Caco-2 (cell line): ENCODE data around the gene CGNL1. TPM values are rescaled to one million over a fixed set of nuclear protein-coding genes. Genes with fewer than 3 reads are reported as not detected.

Source experiments
- BruUV-seq: library from RNA; stranded (reverse); fragments of 400-500 nt; replicated peaks from 2 replicates; lab custom pipeline; 2021; lab: Mats Ljungman, UMichigan
- CTCF ChIA-PET: fragments of 300-600 bp; sonication (Branson Sonifier 250); formaldehyde crosslinking; loops from one replicate; lab custom pipeline; 2022; ENCODE audit warnings: antibody characterized with exemption; lab: Charles Lee
- POLR2A ChIA-PET: fragments of 300-600 bp; sonication (Branson Sonifier 250); formaldehyde crosslinking; loops from one replicate; lab custom pipeline; 2022; ENCODE audit warnings: antibody characterized with exemption; lab: Charles Lee
- DNase-seq, 2 experiments: peaks; one replicate each; pipeline versions ENCODE4 v3.0.0 to v3.0.0-alpha.2; 2020 to 2022
- H3K27me3 ChIP-seq: replicated peaks from 2 replicates; pipeline ENCODE4 v1.6.0; 2011; ENCODE audit warnings: low read length; ENCODE audit not compliant: control insufficient read depth, insufficient read depth
- H3K36me3 ChIP-seq: 2 replicates; pipeline ENCODE4 v1.5.1; 2011; ENCODE audit warnings: low read length; ENCODE audit not compliant: control insufficient read depth, insufficient read depth
- H3K4me1 ChIP-seq: fragments of 250-450 bp; sonication (Bioruptor Pico); 2 replicates; pipeline ENCODE4 v1.5.1; 2020; ENCODE audit warnings: mild to moderate bottlenecking
- H3K4me3 ChIP-seq: 2 replicates; pipeline ENCODE4 v1.5.1; 2011; ENCODE audit warnings: low read depth, mild to moderate bottlenecking, control low read depth, low read length
- H3K9me3 ChIP-seq: fragments of 250-450 bp; sonication (Bioruptor Pico); 2 replicates; pipeline ENCODE4 v1.5.1; 2020; ENCODE audit warnings: mild to moderate bottlenecking, moderate library complexity
- H3K27ac Mint-ChIP-seq: one replicate; pipeline ENCODE4 v1.8.0; 2022; ENCODE audit warnings: mixed read lengths; ENCODE audit not compliant: unreplicated experiment
- H3K27me3 Mint-ChIP-seq: one replicate; pipeline ENCODE4 v1.8.0; 2022; ENCODE audit warnings: mixed read lengths; ENCODE audit not compliant: insufficient read depth, unreplicated experiment
- H3K36me3 Mint-ChIP-seq: one replicate; pipeline ENCODE4 v1.8.0; 2022; ENCODE audit warnings: mild to moderate bottlenecking, mixed read lengths; ENCODE audit not compliant: insufficient read depth, unreplicated experiment
- H3K4me1 Mint-ChIP-seq: one replicate; pipeline ENCODE4 v1.8.0; 2022; ENCODE audit warnings: low read depth, mixed read lengths; ENCODE audit not compliant: unreplicated experiment
- H3K4me3 Mint-ChIP-seq: one replicate; pipeline ENCODE4 v1.8.0; 2022; ENCODE audit warnings: mild to moderate bottlenecking, moderate library complexity, mixed read lengths; ENCODE audit not compliant: unreplicated experiment
- H3K9me3 Mint-ChIP-seq: one replicate; pipeline ENCODE4 v1.8.0; 2022; ENCODE audit warnings: mixed read lengths; ENCODE audit not compliant: unreplicated experiment
- CTCF ChIP-seq, 2 experiments: fragments of 200-600 bp in 1 of 2; IDR thresholded peaks; 1 replicate in 1 of 2; 2 replicates in 1 of 2; pipeline versions ENCODE4 v1.5.1 to v1.8.0; 2011 to 2022; ENCODE audit warnings: antibody characterized with exemption in 1 of 2, control low read depth in 1 of 2, inconsistent platforms in 1 of 2, low read depth in 1 of 2, low read length in 1 of 2, mild to moderate bottlenecking in 1 of 2, moderate library complexity in 1 of 2; ENCODE audit not compliant: insufficient read depth in 1 of 2, severe bottlenecking in 1 of 2, unreplicated experiment in 1 of 2
- intact Hi-C: fragments of 100-400 bp; cut with micrococcal nuclease; formaldehyde crosslinking; loops from one replicate; pipeline ENCODE4 v1.10.0; 2022; ENCODE audit not compliant: unreplicated experiment
- total RNA-seq: library from RNA; stranded (reverse); gene quantifications from 2 replicates; pipeline ENCODE4 v1.2.3, GENCODE V29; 2022

The CGNL1 gene
- total RNA-seq, 1 experiment from 2014 or later, result 8.3 TPM

DNA sequence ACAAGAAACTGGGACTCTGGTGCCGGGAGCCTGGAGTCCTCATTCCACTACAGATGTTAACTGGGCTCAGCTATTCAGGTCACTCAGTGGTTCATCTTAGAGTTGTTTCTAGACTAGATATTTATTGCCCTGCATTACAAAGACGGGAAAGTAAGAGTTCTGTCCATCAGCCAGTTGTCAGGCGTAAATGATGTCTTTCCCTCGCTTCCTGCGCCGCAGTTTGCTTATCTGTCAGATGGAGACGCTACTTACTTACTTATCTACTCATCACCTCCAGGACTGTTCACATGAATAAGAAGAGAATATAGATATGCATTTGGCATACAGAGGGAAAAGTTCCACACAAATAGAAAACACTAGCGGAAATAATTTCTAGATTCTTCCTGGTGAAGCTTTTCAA is 47.8 kb upstream of the CGNL1 start:
- peaks cover 27% of the 10 kb centered on the region for H3K4me1 ChIP-seq
- no peak for TF ChIP-seq CTCF (IDR thresholded peaks at IDR 0.05; ENCODE audit: insufficient read depth in 1 of 2, low read depth in 1 of 2, low read length in 1 of 2, severe bottlenecking in 1 of 2, unreplicated experiment in 1 of 2)
- no peaks in the 10 kb centered on the region for H3K9me3 Mint-ChIP-seq
- DNase-seq, result no peak
- H3K9me3 ChIP-seq, result no peaks in the 10 kb centered on the region
- intact Hi-C loops, result no loop called here
- no peaks in the 10 kb centered on the region for H3K27me3 ChIP-seq
- no peaks in the 10 kb centered on the region for H3K4me1 Mint-ChIP-seq
- BruUV-seq, result no TSS peak
- CTCF ChIA-PET, result no interaction called here
- H3K4me3 Mint-ChIP-seq, result no peak overlapping the region
- H3K36me3 ChIP-seq, result no peaks in the 10 kb centered on the region
- H3K27ac Mint-ChIP-seq, result no peak overlapping the region
- no peaks in the 10 kb centered on the region for H3K27me3 Mint-ChIP-seq
- H3K36me3 Mint-ChIP-seq, result no peaks in the 10 kb centered on the region
- POLR2A ChIA-PET, result no interaction called here
- H3K4me3 ChIP-seq, result no peak overlapping the region

DNA sequence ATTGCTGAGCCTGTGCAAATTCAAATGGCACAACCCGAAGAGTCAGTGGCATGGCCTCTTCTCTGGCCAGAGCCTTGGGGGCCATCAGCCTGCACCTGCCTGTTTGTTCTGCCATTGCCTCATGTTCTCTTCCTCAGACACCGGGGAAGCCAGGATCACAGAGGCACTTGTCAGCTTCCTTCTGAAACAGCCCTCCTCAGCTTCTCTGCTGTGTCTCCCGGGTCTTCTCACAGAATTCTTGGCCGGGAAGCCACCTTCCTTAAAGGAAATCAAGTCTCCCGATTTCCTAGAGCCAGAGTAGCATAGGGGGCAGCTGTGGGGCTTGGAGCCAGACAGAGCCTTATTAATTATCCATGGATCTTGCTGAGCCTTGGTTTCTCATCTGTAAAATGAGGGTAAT is 47.4 kb upstream of the CGNL1 start:
- BruUV-seq, result no TSS peak
- Histone ChIP-seq H3K36me3 (no peaks in the 10 kb centered on the region), H3K27me3 (no peaks in the 10 kb centered on the region), H3K4me1 (peaks cover 27% of the 10 kb centered on the region), H3K9me3 (no peaks in the 10 kb centered on the region), H3K4me3 (no peak overlapping the region)
- DNase-seq, result no peak
- Mint-ChIP-seq H3K4me3 (no peak overlapping the region), H3K36me3 (no peaks in the 10 kb centered on the region), H3K27me3 (no peaks in the 10 kb centered on the region), H3K4me1 (peaks cover under 1% of the 10 kb centered on the region), H3K27ac (no peak overlapping the region), H3K9me3 (no peaks in the 10 kb centered on the region)
- ChIA-PET POLR2A (no interaction called here), CTCF (no interaction called here)
- intact Hi-C loops, result no loop called here
- TF ChIP-seq CTCF (IDR thresholded peaks at IDR 0.05; ENCODE audit: insufficient read depth in 1 of 2, low read depth in 1 of 2, low read length in 1 of 2, severe bottlenecking in 1 of 2, unreplicated experiment in 1 of 2), result no peak

DNA sequence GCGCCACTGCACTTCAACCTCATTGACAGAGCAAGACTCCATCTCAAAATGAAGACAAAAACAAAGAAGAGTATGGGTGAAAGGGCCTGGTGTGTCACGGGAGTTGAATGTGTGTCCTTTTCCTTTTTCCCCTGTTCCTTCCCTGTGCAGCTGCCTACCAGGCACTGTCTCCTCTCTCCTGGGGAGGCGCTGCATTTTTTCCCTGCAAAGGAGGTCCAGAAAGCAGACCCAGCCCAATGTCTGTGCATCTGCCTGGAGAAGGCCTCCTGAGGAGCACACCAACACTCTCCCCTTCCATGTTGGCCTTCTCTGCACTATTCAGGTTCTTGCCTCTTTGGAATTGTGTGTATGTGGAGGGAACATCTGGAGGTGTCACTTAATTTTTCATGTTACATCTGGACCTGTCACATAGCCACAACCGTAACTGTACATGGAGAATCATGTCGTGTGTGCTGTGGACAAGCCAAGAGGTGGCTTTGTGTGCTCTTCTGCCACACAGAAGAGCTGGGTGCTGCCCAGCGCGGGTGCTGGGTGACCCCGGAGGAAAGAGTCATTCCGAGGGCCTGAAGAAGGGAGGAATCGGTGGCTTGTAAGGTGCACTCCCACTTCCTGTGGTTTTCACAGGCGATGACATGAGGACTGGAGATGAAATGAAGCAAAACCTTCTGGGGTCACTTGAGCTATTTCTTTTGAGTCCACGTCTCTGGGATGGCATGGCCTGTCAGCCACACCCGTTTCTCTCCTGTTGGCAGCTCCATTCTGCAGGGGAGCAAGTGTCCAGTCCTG is 46.5 kb upstream of the CGNL1 start:
- Histone ChIP-seq H3K4me1 (peaks cover 33% of the 10 kb centered on the region), H3K4me3 (no peak overlapping the region), H3K36me3 (no peaks in the 10 kb centered on the region), H3K27me3 (no peaks in the 10 kb centered on the region), H3K9me3 (no peaks in the 10 kb centered on the region)
- no peak for DNase-seq
- no peak overlapping the region for H3K27ac Mint-ChIP-seq
- H3K27me3 Mint-ChIP-seq, result no peaks in the 10 kb centered on the region
- no peak for TF ChIP-seq CTCF (IDR thresholded peaks at IDR 0.05; ENCODE audit: insufficient read depth in 1 of 2, low read depth in 1 of 2, low read length in 1 of 2, severe bottlenecking in 1 of 2, unreplicated experiment in 1 of 2)
- CTCF ChIA-PET, result no interaction called here
- H3K4me3 Mint-ChIP-seq, result no peak overlapping the region
- POLR2A ChIA-PET, result no interaction called here
- no TSS peak for BruUV-seq
- intact Hi-C loops, result no loop called here
- H3K4me1 Mint-ChIP-seq, result peaks cover 10% of the 10 kb centered on the region
- H3K9me3 Mint-ChIP-seq, result no peaks in the 10 kb centered on the region
- H3K36me3 Mint-ChIP-seq, result no peaks in the 10 kb centered on the region
